Measurements from ENCODE around the gene XPNPEP2. TPM values are rescaled to one million over a fixed set of nuclear protein-coding genes. Genes with fewer than 3 reads are reported as not detected.

XPNPEP2 gene
- polyA plus RNA-seq, 4 donors = 14.6 to 52.9 (median 44.8) TPM

DNA sequence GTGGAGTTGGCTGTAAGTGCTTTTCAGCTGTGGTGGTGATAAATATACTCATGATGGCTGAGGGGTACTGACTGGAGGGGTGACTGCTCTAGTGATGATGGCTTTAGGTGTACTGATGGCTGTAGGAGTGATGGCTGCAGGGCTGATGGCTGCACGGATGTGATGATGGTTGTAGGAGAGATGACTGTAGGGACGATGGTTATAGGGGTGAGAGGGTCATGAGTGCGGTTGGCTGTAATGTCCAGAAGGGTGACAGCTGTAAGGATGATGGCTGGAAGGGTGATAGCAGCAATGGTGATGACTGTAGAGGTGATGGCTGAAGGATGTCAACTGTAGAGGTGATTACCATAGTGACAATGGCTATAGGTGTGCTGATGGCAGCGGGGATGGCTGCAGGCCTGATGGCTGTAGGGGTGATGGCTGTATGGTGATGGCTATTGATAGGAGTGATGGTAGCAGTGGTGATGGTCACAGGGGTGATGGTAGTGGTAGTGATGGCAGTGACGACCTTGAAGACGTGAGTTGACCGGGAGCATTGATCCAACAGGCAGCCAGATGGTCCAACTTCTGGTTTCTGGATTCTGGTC, 40.4 kb downstream of the XPNPEP2 start:
- no peak for DNase-seq (ENCODE audit: low read depth in 4 of 4, low spot score in 3 of 4)

DNA sequence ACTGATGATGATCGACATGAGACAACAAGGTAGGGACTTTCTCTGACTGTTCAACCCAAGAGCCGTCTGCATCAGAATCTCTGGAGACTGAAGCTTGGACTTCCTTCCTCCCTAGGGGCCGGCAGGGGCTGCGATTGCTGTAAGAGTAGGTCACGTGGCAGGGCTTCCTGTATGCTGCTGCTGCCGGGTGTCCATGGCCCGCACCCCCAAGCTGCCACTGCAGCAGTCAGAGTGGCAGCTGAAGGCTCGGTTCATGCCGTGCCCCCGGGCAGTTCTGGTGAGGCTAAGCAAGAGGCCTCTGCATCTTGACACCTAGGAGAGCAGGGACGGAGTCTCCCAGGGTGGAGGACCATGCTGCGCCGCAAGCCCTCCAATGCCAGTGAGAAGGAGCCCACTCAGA, 41.0 kb downstream of the XPNPEP2 start, which contains the start of gene SASH3:
Gene SASH3 (plus strand): TSS at position 203 of the 400 bp plus-strand sequence. CDS start 149 bp downstream, at position 352.
- DNase-seq (ENCODE audit: low read depth in 4 of 4, low spot score in 3 of 4) = no peak

GRCh38 chrX:129780441-129781105, 41.8 kb downstream of the XPNPEP2 start:
- DNase-seq (ENCODE audit: low read depth in 4 of 4, low spot score in 3 of 4) = no peak

- no peak for DNase-seq (ENCODE audit: low read depth in 4 of 4, low spot score in 3 of 4)
Observed at GRCh38 chrX:129781134-129781672, 42.4 kb downstream of the XPNPEP2 start.

DNA sequence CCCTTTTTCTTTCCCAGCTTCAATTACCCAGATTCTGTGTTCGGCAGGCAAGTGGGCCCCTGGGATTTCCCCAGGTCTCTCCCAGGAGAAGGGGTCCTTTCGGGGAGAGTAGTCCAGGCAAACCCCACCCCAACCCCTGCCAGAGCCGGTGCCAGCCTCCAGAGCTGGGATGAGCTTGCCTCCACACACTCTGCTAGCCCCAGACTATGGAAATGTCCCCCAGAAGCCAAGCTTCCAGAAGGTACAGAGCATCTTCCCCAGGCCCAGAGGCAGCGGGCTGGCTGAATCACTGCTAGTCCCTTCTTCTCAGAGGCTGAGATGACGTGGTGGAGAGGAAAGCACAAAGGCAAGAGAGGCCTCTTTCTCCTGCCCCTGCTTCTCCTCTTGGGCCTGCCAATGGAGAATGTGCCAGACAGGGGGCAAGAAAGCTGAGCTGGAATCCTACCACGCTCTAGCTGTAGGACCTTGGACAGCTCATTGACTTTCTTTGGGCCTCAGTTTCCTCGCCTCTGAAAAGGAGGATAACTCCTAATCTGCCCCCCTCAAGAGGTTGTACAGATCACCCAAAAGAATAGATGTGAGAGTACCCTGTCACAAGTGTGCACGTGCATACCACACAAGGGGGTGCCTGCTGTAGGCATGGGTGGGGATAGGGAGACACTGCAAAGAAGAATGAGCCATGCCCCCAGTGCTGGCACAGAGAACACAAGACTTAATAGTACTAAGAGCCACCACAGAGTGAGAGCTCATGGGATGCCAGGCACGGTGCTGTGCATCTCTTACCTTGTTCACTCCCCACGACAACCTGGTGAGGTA, 43.1 kb downstream of the XPNPEP2 start:
- no peak for DNase-seq (ENCODE audit: low read depth in 4 of 4, low spot score in 3 of 4)

DNA sequence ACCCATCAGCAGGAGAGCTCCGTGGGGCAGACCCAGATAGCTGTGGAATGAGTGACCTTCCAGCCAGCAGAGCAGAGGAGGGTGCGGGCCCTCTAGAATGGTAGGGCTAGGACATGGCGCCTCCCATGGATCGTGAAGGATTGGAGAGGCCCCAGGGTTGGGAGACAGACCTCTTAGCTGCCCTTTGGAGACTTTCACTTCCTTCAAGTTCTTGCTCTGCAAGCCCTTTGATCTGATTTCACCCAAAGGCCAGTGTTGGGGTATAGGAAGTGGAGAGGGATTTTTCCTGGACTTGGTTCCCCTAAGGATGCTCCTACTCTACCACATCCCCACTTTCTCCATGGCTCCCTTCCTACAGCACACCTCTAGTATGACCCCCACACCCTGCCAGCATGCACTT, 43.9 kb downstream of the XPNPEP2 start:
- no peak for DNase-seq (ENCODE audit: low read depth in 4 of 4, low spot score in 3 of 4)

- no peak for DNase-seq (ENCODE audit: low read depth in 4 of 4, low spot score in 3 of 4)
Observed at GRCh38 chrX:129783291-129783713, 44.5 kb downstream of the XPNPEP2 start.

DNA sequence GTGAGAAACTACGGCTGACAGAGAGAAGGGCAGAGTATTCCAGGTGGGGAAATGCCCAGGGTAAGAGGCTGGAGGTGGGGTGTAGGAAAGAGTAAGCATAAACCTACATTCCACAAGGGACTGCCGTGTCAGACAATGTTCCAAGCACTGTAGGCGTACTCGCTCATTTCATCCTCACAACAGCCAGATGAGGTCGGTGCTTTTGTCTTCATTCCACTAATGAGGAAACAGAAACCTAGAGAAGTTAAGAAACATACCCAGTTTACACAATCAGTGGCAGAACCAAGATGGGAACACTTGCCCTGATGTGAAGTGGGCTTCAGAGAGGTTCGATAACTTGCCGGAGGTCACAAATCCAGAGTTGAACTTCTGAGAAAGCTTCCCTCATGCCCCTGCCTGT, 45.6 kb downstream of the XPNPEP2 start:
- DNase-seq (ENCODE audit: low read depth in 4 of 4, low spot score in 3 of 4) = no peak

DNA sequence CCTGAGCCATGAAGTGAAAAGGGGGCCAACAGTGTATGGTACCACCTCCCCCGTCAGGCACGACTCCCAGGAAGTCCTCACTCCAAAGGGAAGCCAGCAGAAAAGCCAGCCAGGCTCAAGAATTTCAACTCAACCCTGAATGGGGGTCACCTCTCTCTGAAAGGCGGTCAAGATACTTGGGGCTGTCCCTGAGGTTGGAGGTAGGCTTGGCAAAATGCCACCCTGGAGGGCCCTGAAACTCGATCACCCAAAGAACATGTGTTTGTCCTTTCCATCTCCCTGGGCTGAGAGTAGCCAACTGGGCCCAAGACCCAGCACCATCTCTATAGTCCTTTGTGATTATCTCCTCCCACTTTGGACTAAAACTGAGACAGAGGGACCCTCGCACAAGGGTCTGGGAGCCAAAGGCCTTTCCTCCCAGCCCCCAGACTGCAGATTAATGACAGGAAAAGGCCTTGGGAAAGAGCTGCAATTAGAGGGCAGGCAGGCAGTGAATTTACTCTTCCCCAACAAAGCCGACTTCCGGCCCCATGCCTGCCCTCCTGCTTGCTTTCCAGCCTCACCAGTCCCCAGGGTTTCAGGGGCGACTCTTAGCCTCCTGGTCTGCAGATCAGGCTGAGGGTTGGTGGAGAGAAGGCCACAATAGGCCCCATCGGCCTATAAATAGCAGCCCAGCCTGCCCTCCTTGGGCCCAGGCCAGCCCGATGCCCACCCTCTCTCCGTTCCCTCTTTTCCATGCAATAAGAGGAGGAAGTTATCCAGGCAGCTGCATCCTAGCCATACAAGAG, 46.6 kb downstream of the XPNPEP2 start:
- DNase-seq (ENCODE audit: low read depth in 4 of 4, low spot score in 3 of 4) = no peak

DNA sequence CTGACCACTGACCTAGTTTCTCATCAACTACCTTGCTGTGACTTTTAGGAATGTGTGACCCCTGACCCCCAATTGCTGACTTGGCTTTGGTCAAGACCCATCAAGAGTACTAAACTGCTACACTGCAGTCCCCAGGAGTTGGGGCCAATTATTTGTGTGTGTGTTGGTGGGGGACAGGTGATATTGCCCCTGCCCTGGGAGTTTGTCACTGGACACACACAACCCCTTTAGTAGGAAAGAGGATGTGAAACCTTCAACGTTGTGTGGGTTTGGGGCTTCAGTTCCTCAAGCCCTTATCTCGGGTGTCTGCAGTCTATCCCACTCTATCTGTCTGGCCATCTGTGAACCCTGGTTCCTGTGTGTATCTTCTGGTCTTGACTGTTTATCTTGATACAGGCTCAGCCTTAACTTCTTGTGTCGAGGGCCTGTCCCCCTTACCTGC, 47.5 kb downstream of the XPNPEP2 start:
- no peak for DNase-seq (ENCODE audit: low read depth in 4 of 4, low spot score in 3 of 4)

DNA sequence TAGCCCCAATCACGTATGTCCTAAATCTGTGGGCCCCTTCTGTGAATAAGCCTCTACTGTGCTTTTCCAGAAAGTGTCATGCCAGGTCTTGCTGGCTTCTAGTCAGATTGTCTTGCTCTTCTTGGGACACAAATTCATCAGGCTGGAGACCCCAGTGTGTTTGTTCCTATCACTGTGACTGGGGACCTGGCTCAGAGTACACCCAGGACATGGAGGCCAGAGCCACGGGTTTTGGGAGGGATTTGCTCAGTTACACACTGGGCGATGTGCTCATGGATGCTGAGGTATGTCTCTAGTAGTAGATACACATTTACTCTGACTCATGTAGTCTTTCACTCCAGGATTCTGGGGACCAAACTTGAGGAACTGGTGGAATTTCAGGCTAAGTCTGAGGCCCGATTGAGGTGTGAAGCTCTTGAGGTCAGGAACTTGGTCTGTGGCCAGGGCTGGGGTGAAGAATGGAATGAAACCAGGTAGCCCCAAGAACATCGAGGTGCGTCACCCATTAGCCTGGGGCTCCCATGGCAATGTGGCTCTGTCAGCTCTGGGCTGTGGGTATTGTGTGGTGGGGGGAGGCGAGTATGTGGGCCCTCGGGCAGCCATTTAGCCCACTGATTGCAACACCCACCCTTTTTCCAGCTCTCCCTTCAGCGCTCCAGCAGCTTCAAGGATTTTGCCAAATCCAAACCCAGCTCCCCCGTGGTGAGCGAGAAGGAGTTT, 48.7 kb downstream of the XPNPEP2 start:
- DNase-seq (ENCODE audit: low read depth in 4 of 4, low spot score in 3 of 4) = no peak

- no peak for DNase-seq (ENCODE audit: low read depth in 4 of 4, low spot score in 3 of 4)
Observed at GRCh38 chrX:129788527-129788926, 49.7 kb downstream of the XPNPEP2 start.

GRCh38 chrX:129790146-129790545, 51.4 kb downstream of the XPNPEP2 start:
- no peak for DNase-seq (ENCODE audit: low read depth in 4 of 4, low spot score in 3 of 4)

DNA sequence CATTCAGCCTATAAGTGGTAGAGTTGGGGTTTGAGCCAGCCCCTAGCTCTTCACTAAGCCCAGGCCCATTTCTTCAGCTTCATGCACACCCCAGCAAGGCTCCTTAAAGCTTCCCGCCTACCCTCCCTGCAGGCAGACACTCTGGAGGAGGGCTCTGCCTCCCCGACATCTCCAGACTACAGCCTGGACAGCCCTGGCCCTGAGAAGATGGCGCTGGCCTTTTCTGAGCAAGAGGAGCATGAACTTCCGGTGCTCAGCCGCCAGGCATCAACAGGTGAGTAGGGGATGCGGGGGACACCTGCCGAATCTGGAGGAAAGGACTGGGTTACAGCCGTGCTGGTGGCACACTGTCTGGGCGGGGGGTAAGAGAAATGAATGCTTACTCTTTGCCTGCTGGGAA, 52.0 kb downstream of the XPNPEP2 start:
- no peak for DNase-seq (ENCODE audit: low read depth in 4 of 4, low spot score in 3 of 4)

DNA sequence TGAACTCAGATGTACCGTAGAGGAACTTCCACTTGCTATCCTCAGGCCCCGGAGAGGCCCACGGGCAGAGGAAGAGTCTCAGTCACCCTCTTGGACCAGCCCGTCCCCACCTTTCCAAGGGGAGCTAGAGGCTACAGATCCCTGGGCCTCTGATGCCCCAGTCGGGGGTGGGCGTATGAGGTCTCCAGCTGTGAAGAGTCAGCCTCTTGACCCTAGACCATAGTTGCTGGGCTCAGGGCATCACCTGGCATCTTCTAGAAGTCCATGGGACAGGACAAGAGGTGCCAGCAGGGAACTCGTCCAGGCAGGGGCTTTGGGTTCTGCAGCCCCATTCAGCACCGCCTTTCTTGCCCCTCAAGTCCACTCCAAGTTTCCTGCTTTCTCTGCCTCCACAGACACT, 52.6 kb downstream of the XPNPEP2 start:
- DNase-seq (ENCODE audit: low read depth in 4 of 4, low spot score in 3 of 4) = no peak

DNA sequence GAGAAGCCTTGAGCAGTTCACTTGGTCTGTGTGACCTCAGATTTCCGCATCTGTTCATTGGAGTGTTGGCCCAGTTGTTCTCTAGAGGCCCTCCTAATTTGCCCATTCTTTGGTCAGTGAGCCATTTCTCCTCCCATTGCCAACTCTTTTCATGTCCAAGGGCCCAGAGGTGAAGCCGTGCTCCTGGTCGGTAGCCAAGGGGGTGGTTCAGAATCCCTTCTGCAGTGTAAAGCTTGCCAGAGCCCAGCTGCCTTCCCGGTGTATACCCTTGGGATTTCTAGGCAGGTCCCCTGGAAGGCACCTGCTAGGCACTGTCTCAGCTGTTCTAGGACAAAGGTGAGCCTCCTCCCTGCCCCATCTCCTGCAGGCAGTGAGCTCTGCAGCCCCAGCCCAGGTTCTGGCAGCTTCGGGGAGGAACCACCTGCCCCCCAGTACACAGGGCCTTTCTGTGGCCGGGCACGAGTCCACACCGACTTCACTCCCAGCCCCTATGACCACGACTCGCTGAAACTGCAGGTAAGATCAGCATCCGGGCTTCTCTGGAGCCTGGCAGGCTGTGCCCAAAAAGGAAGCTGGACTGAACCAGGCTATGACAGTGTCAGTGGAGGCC, 53.3 kb downstream of the XPNPEP2 start:
- DNase-seq (ENCODE audit: low read depth in 4 of 4, low spot score in 3 of 4) = no peak

GRCh38 chrX:129792586-129793291, 54.0 kb downstream of the XPNPEP2 start:
- no peak for DNase-seq (ENCODE audit: low read depth in 4 of 4, low spot score in 3 of 4)

DNA sequence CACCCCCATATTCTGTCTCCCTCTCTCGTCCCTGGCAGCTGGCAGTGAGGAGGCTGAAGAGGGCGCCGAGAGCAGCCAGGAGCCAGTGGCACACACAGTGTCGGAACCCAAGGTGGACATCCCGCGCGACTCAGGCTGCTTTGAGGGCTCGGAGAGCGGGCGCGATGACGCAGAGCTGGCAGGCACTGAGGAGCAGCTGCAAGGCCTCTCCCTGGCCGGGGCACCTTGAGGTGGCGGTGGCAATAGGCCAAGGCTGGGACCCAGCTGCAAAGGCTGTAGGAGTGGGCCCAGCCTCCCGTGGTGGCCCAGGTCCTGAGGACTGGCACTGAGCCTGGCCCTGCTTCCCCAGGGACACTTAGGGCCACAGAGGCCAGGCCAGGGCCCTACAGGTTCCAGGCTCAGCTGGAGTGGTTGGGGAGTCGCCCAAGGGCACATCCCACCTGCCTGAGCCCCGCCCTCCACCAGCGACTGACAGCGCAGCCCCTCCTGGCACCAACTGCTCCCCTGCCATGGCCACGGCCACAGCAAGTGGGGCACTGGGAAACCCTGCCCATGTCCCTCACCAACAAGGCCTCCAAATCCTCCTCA, 54.9 kb downstream of the XPNPEP2 start:
- DNase-seq (ENCODE audit: low read depth in 4 of 4, low spot score in 3 of 4) = no peak

All from left renal pelvis (tissue), 4 donors.